Upper lobe of left lung (tissue), 6 donors: ENCODE results near the gene GALE. TPM values are rescaled to one million over a fixed set of nuclear protein-coding genes. Genes with fewer than 3 reads are reported as not detected.

Source experiments
- ATAC-seq, 2 donors: fragments of 200-7000 bp; cut with Tn5 transposase; one replicate each; pipeline ENCODE4 v1.9.1; 2022; ENCODE audit warnings: mild to moderate bottlenecking in 2 of 2, moderate library complexity in 2 of 2; ENCODE audit not compliant: low FRiP score in 2 of 2
- DNase-seq, 2 donors: peaks; one replicate each; pipeline ENCODE4 v3.0.0-alpha.2; 2019 to 2020
- H3K27ac ChIP-seq, 4 donors: fragments of 200-600 bp; sonication (generic); one replicate each; pipeline ENCODE4 v1.5.1; 2016 to 2019
- H3K27me3 ChIP-seq, 4 donors: fragments of 200-600 bp; sonication (generic); one replicate each; pipeline ENCODE4 v1.5.1; 2017 to 2019
- H3K36me3 ChIP-seq, 4 donors: fragments of 200-600 bp; sonication (generic); one replicate each; pipeline ENCODE4 v1.5.1; 2016 to 2019
- H3K4me1 ChIP-seq, 4 donors: fragments of 200-600 bp; sonication (generic); one replicate each; pipeline ENCODE4 v1.5.1; 2018 to 2019
- H3K4me3 ChIP-seq, 4 donors: fragments of 200-600 bp; sonication (generic); one replicate each; pipeline ENCODE4 v1.5.1; 2017 to 2019; ENCODE audit warnings: mild to moderate bottlenecking in 2 of 4, moderate library complexity in 1 of 4
- H3K9me3 ChIP-seq, 4 donors: fragments of 200-600 bp; sonication (generic); one replicate each; pipeline ENCODE4 v1.5.1; 2018 to 2019
- CTCF ChIP-seq, 6 experiments: fragments of 450-650 bp in 4 of 6; fragments of 200-600 bp in 2 of 6; sonication (generic) in 2 of 6; IDR thresholded peaks; one replicate each; pipeline ENCODE4 v1.5.1; 2016 to 2019; ENCODE audit warnings: antibody characterized with exemption in 6 of 6
- EP300 ChIP-seq, 4 donors: sonication (generic); formaldehyde crosslinking; IDR thresholded peaks; one replicate each; pipeline ENCODE4 v1.5.1; 2017; ENCODE audit warnings: antibody characterized with exemption in 4 of 4, control low read depth in 2 of 4
- POLR2A ChIP-seq, 4 donors: fragments of 450-650 bp; IDR thresholded peaks; one replicate each; pipeline ENCODE4 v1.5.1; 2016 to 2017; ENCODE audit warnings: antibody characterized with exemption in 4 of 4, mild to moderate bottlenecking in 2 of 4
- POLR2AphosphoS5 ChIP-seq, 2 donors: sonication (generic); formaldehyde crosslinking; IDR thresholded peaks; one replicate each; pipeline ENCODE4 v1.5.1; 2017; ENCODE audit warnings: antibody characterized with exemption in 2 of 2
- WGBS, 2 donors: methylation state at CpG; one replicate each; pipeline ENCODE4 v1.1.5; 2017 to 2018; 5-methylcytosine and 5-hydroxymethylcytosine counted together
- total RNA-seq, 6 donors: library from RNA; depleted of rRNA in 4 of 6; stranded (reverse); fragments of >200 nt in 4 of 6; gene quantifications; one replicate each; pipeline versions ENCODE4 v1.1.0 to v1.2.1, GENCODE V29; 2016 to 2021
- donor health status: DM: no; HTN: no; CAD: no; lungs with moderate emphysema.
- donor health status: DM: no; HTN: yes; CAD: no; lungs with severe emphysema.

Gene GALE
- total RNA-seq, 6 donors from 2014 or later = 49.2 to 95.0 (median 59.7) TPM

GRCh38 chr1:23801338-23801748 lies 789 bp upstream of the GALE start:
- ATAC-seq = no peak
- peaks cover 20 to 53% (median 26%) of the 10 kb centered on the region in 4 donors for H3K4me1 ChIP-seq
- 23 to 30% methylated on average over 4 to 16 of the region's 19 CpGs for WGBS, 2 donors

GRCh38 chr1:23799570-23800399 lies 769 bp downstream of the GALE start:
- peak; percentile 92 to 94 for DNase-seq
- Histone ChIP-seq H3K36me3 (peaks cover 9 to 48% (median 28%) of the 10 kb centered on the region in 4 donors), H3K4me3 (peak overlapping the region; percentile 73 to 96 (median 91)), H3K27me3 (no peaks in the 10 kb centered on the region), H3K27ac (peak overlapping the region; percentile 94 to 97 (median 95)), H3K9me3 (no peaks in the 10 kb centered on the region), H3K4me1 (peaks cover 20 to 58% (median 26%) of the 10 kb centered on the region in 4 donors)
- peak; percentile 46 to 89 for ATAC-seq
- WGBS, 2 donors = 0% methylated on average over 21 of the region's 48 CpGs; no CpG with 5 or more reads in 1 of the 2 donors
- TF ChIP-seq EP300 (IDR thresholded peaks at IDR 0.05) (no peak), POLR2AphosphoS5 (IDR thresholded peaks at IDR 0.05) (peak; percentile 89 to 90), POLR2A (IDR thresholded peaks at IDR 0.05) (peak in 3 of 4 donors; percentile 41 to 86 (median 69)), CTCF (IDR thresholded peaks at IDR 0.05) (no peak)

More at GRCh38 chr1:23801338-23801748, 789 bp upstream of the GALE start:
- Histone ChIP-seq H3K27me3 (no peaks in the 10 kb centered on the region), H3K4me3 (peak overlapping the region; percentile 70 to 96 (median 80)), H3K9me3 (no peaks in the 10 kb centered on the region), H3K27ac (peak overlapping the region; percentile 94 to 97 (median 95)), H3K36me3 (peaks cover 0 to 36% (median 16%) of the 10 kb centered on the region in 4 donors)
- DNase-seq = peak; percentile 73 to 84
- TF ChIP-seq EP300 (IDR thresholded peaks at IDR 0.05) = no peak
- no peak for TF ChIP-seq POLR2A (IDR thresholded peaks at IDR 0.05)
- TF ChIP-seq POLR2AphosphoS5 (IDR thresholded peaks at IDR 0.05) = no peak
- no peak for TF ChIP-seq CTCF (IDR thresholded peaks at IDR 0.05)

GRCh38 chr1:23799255-23799569 lies 1.3 kb downstream of the GALE start:
- Histone ChIP-seq H3K9me3 (no peaks in the 10 kb centered on the region), H3K27ac (peak overlapping the region; percentile 94 to 97 (median 95)), H3K36me3 (peaks cover 9 to 50% (median 30%) of the 10 kb centered on the region in 4 donors), H3K4me1 (peaks cover 20 to 58% (median 27%) of the 10 kb centered on the region in 4 donors), H3K4me3 (peak overlapping the region in 3 of 4 donors; percentile 73 to 96 (median 86)), H3K27me3 (no peaks in the 10 kb centered on the region)
- TF ChIP-seq POLR2A (IDR thresholded peaks at IDR 0.05) (no peak), CTCF (IDR thresholded peaks at IDR 0.05) (no peak), EP300 (IDR thresholded peaks at IDR 0.05) (no peak), POLR2AphosphoS5 (IDR thresholded peaks at IDR 0.05) (no peak)
- no peak for ATAC-seq
- DNase-seq = no peak
- WGBS, 2 donors = 47 to 77% methylated on average over 2 to 7 of the region's 7 CpGs

GRCh38 chr1:23798662-23799142 lies 1.9 kb downstream of the GALE start:
- WGBS, 2 donors = 75 to 81% methylated on average over 10 to 12 of the region's 12 CpGs
- H3K27me3 ChIP-seq = no peaks in the 10 kb centered on the region
- H3K4me1 ChIP-seq = peaks cover 22 to 58% (median 29%) of the 10 kb centered on the region in 4 donors
- no peak for ATAC-seq
- H3K27ac ChIP-seq = peak overlapping the region; percentile 94 to 97 (median 95)
- H3K36me3 ChIP-seq = peaks cover 9 to 50% (median 30%) of the 10 kb centered on the region in 4 donors
- no peak for TF ChIP-seq EP300 (IDR thresholded peaks at IDR 0.05)
- no peak for TF ChIP-seq POLR2A (IDR thresholded peaks at IDR 0.05)
- TF ChIP-seq CTCF (IDR thresholded peaks at IDR 0.05) = peak in 1 of 6 experiments; percentile 5
- DNase-seq = peak in 1 of 2 donors; percentile 40
- no peaks in the 10 kb centered on the region for H3K9me3 ChIP-seq
- H3K4me3 ChIP-seq = peak overlapping the region in 3 of 4 donors; percentile 73 to 96 (median 86)
